NCI-H1436 treated with DMSO at 0.1 percent for 48 hours (cell line): ENCODE data around the gene HMGCS1.
"Not testable (repeated sequence)": the region's sequence is repeated elsewhere in the genome, so short reads cannot be mapped to it uniquely, and the experiment has no call there.

Source experiments
- DNase-seq: peaks from one replicate; lab custom pipeline; 2025; lab: John Stamatoyannopoulos, UW

The HMGCS1 gene

DNA sequence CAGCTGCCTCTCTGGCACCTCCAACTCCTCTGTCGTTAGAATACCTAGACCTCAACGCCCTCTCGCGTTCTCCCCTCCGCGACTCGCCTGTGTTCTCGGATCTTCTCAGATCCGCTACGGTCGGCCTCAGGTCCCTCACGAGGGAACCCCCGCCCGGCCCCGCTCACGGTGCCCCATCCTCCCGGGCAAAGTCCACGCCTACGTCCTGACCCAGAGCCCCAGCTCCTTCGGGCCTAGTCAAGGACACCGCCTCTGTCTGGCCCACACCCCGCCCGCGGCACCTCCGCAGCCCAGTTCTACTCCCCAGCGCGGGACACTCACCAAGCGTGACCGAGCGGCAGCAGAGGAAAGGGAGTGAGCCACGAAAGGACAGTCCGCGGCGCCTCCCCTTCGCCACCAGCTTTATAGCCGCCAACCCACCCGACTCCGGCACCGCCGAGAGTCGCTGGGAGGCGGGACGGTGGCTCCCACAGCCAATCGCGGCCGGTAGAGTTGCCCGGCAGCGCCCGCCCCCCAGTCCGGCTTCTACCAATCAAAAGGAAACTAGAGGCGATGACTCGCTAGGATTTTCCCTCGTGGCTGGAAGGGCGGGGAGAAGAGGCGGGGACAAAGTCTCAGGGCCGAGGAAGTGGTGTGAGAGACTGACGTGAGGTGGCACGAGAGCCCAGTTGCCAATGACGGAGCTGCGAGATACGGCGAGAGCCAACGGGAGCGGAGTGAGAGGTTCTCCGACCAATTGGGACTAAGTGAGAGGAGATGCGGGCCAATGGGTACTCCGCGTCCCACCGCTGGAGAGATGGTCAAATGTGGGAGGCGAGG is at the start of gene HMGCS1:
Gene HMGCS1 (minus strand): TSS at position 378 of the 819 bp plus-strand sequence. CDS start 14,447 bp downstream, outside the sequence.
- DNase-seq: peak; percentile 98

DNA sequence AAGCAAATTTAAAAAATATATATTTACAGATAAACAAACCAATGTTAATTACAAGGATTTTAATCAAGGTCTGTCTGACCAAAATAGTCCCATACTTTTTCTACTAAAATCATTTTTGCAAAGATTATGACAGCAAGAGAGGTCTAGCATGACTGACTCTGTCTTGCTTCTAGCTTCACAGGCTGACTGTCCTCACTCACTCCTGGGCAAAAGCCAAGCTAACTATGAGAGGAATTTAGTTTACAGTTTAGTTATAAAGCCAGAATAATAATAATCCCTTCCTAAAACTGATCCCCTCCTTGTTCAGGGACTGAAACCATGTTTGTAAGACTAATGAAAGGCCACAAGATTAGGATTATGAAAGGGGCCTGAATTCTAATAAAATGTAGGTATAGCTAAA is 45.5 kb upstream of the HMGCS1 start:
- no peak for DNase-seq

DNA sequence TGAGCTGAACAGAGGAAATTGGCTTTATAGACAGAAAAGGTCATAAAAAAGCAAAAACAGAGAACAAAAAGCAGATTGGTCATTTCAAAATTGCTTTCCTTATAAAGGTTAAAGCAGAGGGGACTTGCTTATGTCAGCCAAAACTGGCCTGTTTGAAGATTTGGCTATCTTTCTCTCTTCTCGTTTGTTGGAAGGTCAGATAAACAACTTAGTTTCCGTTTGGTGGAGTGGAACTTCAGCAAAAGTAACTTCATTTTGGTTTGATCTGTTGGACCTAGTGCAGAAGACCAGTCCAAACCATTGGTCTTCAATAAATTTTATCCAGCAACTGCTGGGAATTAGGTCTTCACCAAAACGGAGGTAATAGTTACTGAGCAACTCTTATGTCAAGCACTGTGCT is 45.1 kb upstream of the HMGCS1 start:
- DNase-seq: no peak

DNA sequence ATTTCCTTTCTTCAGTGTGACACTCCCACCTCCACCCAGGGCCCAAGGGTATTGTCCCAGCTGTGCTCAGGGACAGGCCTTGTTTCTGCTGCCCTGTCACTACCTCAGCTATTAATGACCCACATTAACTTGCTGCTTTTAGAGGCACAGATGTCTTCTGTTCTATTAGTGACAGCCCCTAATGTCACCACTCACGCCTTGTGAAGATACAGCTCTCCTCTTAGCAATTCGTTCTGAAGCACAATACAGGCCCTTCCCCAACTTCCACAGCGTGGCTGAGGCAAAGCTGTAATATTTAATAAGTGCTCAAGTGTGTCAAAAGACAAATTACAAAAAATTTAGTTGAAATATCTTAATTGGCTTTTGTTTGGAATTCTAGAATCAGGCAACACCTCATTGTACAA is 44.7 kb upstream of the HMGCS1 start:
- DNase-seq: no peak

- no peak for DNase-seq
These were observed 43.9 kb upstream of the HMGCS1 start for GRCh38 chr5:43357067-43357466.

- no peak for DNase-seq
These were observed 41.6 kb upstream of the HMGCS1 start for GRCh38 chr5:43354774-43355173.

GRCh38 chr5:43353668-43354067 is 40.5 kb upstream of the HMGCS1 start:
- DNase-seq: no peak

DNA sequence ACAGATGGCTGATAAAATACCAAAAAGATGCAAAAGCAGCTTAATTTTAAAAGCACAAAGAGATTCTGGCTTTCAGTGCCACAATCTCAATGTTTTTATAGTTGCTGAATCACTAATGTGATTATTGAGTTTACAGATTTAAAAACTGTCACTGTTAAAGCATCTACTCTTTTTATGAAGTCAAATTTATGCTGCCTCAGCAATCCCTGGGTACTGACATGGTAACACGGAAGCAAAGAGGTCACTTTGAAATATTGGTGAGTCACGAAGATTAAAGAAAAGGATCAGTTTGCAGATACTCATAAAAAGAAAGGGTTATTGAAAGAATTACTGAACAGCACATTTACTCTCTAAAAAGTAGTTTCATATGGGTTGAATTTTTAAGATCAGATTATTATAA is 39.7 kb upstream of the HMGCS1 start:
- DNase-seq: no peak

GRCh38 chr5:43352131-43352530 is 38.9 kb upstream of the HMGCS1 start:
- no peak for DNase-seq

DNA sequence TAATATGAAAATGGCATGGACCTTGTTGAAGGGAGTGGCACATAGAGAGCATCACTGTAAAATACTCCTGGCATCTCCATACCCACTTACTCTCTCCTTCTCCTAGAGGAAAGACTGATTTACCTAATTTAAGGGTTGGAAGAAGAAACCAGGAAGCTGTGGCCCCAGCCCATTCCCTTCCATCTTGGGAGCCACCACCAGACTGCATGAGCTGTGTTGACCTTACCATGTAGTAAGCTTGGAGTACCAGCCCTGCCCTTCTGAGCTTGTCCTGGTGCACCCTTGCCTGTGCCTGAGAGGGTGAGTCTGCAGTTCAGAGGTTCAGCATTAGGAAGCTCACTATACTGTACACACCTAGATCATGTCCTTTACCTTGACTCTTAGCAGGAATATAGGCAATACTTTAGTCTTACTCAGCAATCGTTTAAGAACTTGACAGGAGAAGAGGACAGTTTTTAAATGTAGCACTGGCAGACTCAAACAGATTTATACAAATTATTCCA is 35.7 kb upstream of the HMGCS1 start:
- no peak for DNase-seq

DNA sequence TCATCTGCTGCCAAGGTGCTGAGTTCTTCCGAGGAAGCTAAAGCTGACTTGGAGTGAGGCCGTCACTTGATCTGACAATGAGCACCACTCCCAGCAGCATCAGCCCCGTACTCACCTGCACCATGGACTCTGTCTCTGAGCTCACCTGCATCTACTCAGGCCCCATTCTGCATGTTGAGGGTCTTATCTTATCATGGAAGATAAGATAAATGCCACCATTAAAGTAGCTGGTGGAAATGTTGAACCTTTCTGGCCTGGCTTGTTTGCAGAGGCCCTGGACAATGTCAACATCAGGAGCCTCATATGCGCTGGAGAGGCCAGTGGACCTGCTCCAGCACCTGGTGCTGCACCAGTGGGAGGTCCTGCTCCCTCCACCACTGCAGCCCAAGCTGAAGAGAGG is 35.0 kb upstream of the HMGCS1 start:
- no peak for DNase-seq

GRCh38 chr5:43338862-43339261 is 25.6 kb upstream of the HMGCS1 start:
- DNase-seq: no peak

GRCh38 chr5:43336159-43336558 is 22.9 kb upstream of the HMGCS1 start:
- no peak for DNase-seq

DNA sequence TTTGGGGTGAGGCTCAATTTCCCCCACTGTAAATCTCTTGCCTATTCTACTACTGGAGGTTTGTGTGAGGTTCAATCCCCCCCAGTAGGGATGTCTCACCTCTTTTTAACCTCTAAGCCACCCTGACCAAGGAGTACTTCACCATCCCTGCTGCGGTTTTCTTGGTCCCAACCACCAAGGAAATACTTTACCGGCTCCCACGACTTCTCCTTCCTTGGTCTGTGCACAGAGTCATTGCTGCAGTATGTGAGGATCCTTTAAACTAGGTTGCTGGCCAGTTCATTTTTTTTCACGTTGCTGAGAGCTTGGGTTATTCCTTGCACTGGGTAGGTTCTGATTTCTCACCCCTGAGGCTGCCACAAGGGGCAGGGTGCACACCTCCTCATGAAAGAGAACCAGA is 22.5 kb upstream of the HMGCS1 start:
- DNase-seq: no peak

DNA sequence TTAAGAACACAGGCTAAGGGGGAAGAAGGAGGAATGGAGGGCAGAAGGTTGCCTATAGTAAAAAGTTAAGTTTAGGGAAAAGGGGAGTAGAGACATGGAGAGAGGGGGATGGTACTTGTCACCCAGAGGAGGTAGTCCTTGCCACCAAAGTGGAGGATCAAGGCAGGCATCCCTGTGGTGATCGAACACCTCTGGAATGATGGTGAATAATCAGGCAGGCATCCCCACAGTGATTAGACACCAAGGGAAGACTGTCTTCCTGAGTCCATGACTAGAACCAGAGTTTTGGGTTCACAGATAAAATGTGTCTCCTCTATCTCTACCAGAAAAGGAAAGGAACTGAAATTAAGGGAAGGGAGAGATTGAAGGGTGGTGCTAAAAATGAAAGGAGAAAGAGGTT is 19.2 kb upstream of the HMGCS1 start:
- no peak for DNase-seq

GRCh38 chr5:43325624-43326023 is 12.4 kb upstream of the HMGCS1 start:
- not testable (repeated sequence) for DNase-seq

- not testable (repeated sequence) for DNase-seq
These were observed 10.3 kb upstream of the HMGCS1 start for GRCh38 chr5:43323488-43323887.

- DNase-seq: no peak
These were observed 7.6 kb upstream of the HMGCS1 start for GRCh38 chr5:43320846-43321245.

GRCh38 chr5:43316421-43316820 is 3.2 kb upstream of the HMGCS1 start:
- DNase-seq: no peak

DNA sequence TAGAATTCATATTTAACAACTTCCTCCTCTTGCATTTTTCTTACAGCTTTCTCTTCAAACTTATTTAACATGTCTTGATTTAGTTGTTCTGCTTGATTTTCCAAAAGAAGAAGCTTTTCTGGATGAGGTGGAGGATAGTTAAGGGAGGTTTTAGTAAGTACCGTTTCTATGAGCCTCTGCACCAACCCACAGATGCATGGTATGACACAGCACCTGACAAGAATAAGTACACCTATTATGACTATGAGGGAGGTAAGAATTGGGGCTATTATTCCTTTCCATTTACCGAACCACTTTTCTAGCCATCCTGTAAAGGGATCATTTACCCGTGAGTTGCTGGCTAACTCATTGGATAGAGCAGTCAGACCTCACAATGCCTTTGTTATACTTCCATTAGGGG is 2.5 kb upstream of the HMGCS1 start:
- peak; percentile 58 for DNase-seq

DNA sequence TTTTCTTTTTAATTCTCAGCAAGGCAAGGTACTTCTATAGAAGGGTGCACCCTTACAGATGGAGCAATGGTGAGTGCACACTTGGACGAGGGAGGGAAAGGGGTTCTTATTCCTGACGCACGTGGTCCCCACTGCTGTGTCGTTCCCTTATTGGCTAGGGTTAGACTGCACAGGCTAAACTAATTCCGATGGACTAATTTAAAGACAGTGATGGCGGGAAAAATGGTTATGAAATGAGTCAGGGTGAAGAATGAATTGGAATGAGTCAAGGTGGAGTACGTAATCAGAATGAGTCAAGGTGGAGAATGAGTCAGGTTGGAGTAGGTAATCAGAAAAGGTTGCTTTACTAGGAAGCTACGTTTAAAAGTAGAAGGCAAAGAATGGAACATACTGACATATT is 2.1 kb upstream of the HMGCS1 start:
- DNase-seq: no peak

DNA sequence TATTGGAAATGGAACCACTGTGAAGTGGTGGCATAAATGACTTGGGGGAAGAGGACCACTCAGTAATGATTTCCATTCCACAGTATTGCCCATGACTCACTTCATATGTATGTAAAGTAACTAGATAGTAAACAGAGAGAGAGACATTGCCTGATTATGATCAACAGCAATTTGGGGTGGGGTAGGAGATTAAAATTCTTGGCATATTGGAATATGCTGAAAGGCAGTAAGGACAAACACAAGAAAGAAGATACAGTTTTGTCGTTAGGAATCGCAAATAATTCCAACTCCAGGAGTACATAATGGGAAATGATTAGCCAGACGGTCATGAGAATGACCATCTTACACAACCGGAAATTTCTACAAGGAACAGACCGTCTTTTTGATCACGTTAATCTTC is 1.5 kb upstream of the HMGCS1 start:
- no peak for DNase-seq

GRCh38 chr5:43313854-43314457 is 744 bp upstream of the HMGCS1 start:
- no peak for DNase-seq

DNA sequence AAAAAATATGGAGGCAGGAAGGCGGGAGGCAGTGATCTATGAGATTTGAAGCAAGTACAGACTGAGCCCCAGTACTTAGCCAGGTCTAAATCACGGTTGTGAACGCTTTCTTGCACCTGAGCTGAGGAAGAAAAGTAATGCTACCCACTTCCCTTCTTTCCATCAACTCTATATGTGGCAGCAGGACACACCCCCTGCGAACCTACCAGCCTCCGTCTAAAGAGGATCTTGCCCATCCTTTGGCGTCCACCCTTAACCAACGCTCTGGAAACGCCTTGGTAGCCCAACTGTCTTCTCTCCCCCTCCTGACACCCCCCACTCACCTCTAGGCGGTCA is 545 bp downstream of the HMGCS1 start:
- DNase-seq: no peak
